ENCODE data around the gene TMEM200B.
"Not testable (repeated sequence)": the region's sequence is repeated elsewhere in the genome, so short reads cannot be mapped to it uniquely, and the experiment has no call there.

TMEM200B gene

GRCh38 chr1:29133861-29134694 is 10.4 kb upstream of the TMEM200B start:
- no peak for DNase-seq

- DNase-seq = not testable (repeated sequence)
Measured at GRCh38 chr1:29131056-29131455, 7.4 kb upstream of the TMEM200B start.

DNA sequence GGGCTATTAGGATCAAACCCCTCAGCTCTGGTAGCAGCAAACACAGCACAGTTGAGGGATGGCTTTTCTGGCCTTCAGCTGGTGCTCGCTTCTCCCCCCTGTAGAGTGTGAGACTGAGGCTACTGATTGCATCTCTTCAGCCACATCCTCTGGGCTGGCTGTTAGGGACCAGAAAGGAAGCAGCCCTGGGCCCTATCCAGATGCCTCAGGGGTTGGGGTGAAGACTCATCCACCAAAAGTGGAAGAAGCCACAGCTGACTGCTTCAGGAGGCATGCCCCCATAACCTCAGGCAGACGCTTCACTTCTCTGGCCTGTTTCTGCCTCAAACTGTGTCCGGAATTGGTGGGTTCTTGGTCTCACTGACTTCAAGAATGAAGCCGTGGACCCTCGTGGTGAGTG is 6.2 kb upstream of the TMEM200B start:
- no peak for DNase-seq

DNA sequence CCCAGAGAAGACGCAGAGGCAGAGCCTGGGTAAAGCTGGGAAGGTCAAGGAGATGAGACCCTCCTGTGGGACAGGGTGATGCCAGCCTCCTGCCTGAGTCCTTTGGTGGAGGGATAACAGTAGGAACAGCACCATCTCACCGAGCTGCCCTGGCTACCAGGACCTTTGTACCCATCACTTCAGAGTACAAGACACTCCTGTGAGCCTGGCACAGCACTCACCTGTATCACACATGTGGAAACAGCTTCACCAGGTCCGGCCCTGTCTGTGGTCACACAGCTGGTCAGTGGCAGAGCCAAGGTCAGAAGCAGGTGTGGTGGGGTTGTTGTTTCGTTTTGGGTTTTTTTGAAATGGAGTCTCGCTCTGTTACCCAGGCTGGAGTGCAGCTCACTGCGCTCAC is 5.0 kb upstream of the TMEM200B start:
- DNase-seq = no peak

- no peak for DNase-seq
Measured at GRCh38 chr1:29126198-29126597, 2.5 kb upstream of the TMEM200B start.

- DNase-seq = no peak
Measured at GRCh38 chr1:29125788-29126187, 2.1 kb upstream of the TMEM200B start.

- no peak for DNase-seq
Measured at GRCh38 chr1:29125237-29125641, 1.5 kb upstream of the TMEM200B start.

- DNase-seq = no peak
Measured at GRCh38 chr1:29124366-29125236, 898 bp upstream of the TMEM200B start.

GRCh38 chr1:29123053-29123886 is 433 bp downstream of the TMEM200B start:
- no peak for DNase-seq

GRCh38 chr1:29122682-29123052 is 1.0 kb downstream of the TMEM200B start:
- no peak for DNase-seq

GRCh38 chr1:29121936-29122681 is 1.6 kb downstream of the TMEM200B start:
- DNase-seq = no peak

DNA sequence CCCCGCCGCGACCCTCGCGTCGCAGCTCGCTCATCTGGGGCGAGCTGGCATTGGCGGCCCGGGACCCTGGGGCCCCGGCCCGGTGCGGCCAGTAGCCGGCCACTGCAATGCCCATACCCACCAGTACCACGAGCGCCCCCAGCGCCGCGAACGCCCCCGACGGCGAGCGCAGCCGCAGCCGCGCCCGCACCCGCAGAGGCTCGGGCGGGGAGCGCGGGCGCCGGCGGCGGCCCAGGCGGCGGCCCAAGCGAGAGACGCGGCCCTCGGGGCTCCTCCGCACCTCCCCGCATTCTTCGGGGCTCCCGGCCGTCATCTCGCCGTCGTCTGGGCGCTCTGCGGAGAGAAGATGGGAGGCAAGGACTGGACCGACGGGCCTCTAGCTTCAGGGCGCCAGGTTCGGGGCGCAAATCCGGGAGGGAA is 2.2 kb downstream of the TMEM200B start:
- DNase-seq = no peak

DNA sequence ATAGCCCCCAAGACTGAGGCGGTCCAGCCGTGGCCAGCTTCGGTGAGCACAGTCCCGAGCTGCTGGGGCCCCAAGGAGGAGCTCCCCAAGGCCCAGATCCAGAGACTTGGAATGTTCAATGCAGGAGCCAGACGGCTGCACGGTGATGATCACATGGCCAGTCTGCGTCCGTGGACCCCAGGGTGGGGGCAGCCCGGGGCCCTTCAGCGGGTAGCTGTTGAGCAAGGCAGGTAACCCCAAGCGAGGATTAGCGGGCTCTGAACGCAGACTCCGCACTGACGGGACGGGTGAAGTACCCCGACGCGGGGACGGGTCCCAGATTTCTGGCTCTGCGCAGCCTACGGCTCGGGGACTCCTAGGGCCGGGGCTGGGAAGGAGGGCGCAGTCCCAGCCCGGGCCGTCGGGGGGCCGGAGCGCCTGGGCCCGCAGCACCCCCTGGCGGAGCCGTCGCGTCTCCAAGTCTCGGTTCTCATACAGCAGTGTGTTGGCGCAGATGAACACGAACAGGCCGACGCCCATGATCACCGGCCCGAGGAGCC is 2.7 kb downstream of the TMEM200B start:
- no peak for DNase-seq

GRCh38 chr1:29120367-29120766 is 3.3 kb downstream of the TMEM200B start:
- DNase-seq = no peak

GRCh38 chr1:29119121-29119929 is 4.4 kb downstream of the TMEM200B start:
- no peak for DNase-seq

GRCh38 chr1:29117381-29117780 is 6.3 kb downstream of the TMEM200B start:
- DNase-seq = no peak

- no peak for DNase-seq
Measured at GRCh38 chr1:29114654-29115053, 9.0 kb downstream of the TMEM200B start.

- no peak for DNase-seq
Measured at GRCh38 chr1:29113413-29114117, 10.1 kb downstream of the TMEM200B start.

- no peak for DNase-seq
Measured at GRCh38 chr1:29112705-29113412, 10.8 kb downstream of the TMEM200B start.

DNA sequence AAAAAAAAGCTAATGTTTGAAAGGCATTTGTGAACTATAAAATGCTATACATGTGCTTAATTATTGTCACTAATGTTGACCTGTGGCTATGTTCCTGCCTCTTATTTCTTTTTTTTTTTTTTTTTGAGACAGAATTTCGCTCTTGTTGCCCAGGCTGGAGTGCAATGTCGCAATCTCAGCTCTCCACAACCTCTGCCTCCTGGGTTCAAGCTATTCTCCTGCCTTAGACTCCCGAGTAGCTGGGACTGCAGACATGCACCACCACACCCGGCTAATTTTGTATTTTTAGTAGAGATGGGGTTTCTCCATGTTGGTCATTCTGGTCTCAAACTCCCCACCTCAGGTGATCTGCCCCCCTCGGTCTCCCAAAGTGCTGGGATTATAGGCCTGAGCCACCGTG is 15.7 kb downstream of the TMEM200B start:
- not testable (repeated sequence) for DNase-seq

Measured in NCI-H2029 (cell line).